NCI-H1930 (cell line): Measurements from ENCODE around the gene CAMKK2.
A peak's percentile ranks its signal among the peaks of the same experiment; 100 is the strongest.
"Not testable (repeated sequence)": the region's sequence is repeated elsewhere in the genome, so short reads cannot be mapped to it uniquely, and the experiment has no call there.

Experiments
- DNase-seq, 2 experiments: peaks; one replicate each; lab custom pipeline; 2025; lab: John Stamatoyannopoulos, UW

The CAMKK2 gene

GRCh38 chr12:121245951-121246350, 50.6 kb downstream of the CAMKK2 start:
- no peak for DNase-seq

DNA sequence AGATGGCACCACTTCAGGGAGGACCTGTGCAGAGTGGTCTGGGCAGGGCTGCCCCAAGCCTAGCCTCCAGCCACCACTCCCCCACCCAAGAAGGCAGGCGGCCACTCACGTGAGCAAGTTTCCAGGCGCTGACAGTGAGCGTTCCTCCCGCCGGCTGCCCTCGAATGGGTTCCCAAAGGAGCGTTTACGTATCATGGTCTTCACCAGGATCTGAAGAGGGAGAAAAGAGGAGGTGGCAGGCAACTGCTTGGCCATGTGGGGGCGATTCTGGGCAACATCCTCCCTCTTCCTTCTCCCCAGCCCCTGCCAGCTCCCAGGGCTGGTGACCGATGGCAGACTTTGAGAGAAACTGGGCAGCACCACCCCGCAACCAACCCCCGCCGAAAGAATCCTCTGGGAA, 51.5 kb downstream of the CAMKK2 start:
- DNase-seq = no peak

DNA sequence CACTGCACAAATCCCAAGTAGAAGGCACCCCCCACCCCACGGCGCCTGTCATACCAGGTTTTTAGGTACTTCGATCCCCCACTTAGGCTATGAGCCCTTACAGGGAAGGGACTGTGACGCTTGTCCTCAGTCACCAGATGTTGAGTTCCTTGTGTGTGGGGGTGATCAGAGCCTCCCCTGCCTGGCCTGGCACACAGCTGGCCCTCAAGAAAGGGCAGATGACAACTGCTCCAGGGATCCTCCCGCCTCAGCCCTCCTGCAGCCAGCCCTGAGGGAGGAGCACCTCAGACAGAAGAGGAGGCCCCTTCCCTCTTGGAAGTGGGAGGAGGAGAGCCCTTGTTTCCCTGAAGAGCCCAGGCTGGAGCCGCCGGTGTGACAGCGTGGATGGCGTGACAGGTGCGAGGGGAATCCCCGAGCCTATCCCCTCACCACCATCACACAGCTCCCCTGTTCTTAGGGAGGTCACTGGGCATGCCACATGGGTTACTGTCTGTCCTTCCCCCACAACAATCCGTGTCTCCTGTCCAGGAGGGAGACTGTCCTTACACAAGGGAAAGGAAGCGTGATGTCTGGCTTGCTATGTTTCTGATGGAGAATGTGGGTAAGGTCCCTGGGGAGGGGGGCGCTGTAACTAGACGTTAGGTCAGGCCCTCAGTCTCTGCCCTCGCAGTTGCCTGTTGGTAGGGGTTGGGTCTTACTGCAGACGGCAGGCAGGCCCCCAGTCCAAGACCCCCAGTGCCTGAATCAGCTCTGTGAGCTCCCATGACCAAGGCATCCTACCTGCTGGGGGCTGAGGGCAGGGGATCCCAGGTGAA, 55.1 kb downstream of the CAMKK2 start:
- DNase-seq = peak in 1 of 2 experiments; percentile 14

- DNase-seq = no peak
Measured at GRCh38 chr12:121240484-121241101, 55.9 kb downstream of the CAMKK2 start.

- no peak for DNase-seq
Measured at GRCh38 chr12:121240062-121240420, 56.5 kb downstream of the CAMKK2 start.

- DNase-seq = no peak
Measured at GRCh38 chr12:121239351-121240061, 57.0 kb downstream of the CAMKK2 start.

DNA sequence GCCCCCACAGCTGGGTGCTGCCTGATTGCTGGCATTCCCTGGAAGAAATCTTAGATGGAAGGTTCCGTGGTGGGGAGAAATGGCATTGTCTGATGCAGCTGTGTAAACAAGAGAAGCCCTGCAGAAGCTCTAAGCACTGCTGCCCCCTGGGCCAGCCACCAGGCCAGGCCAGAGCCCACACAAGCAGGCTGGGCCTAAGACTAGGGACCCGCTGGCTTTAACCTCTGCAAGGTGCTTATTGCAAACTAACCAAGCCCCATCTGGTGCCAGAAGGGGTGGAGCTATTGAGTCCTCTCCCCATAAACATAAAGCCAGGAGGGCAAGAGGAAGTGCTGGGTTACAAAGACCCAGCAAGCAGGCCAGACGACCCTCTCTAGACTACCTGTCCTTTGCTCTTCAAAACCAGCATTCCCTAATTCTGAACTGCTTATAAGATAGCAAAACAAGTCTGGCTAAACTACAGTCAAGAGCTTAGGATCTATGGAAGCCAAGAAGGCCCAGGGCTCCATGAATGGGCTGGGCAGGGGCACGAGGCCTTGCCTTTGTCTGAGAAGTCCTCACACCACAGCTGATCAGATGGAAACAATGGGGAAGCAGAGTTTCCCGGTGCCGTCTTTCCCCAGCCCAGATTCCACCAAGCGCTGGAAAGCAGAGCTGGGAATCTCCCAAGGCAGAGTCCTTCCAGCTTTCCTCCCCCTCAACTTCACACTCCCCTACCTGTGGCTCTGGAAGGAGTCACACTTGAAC, 57.7 kb downstream of the CAMKK2 start:
- DNase-seq = no peak

GRCh38 chr12:121238086-121238485, 58.4 kb downstream of the CAMKK2 start:
- no peak for DNase-seq

- no peak for DNase-seq
Measured at GRCh38 chr12:121237415-121237814, 59.1 kb downstream of the CAMKK2 start.

GRCh38 chr12:121236776-121237175, 59.7 kb downstream of the CAMKK2 start:
- no peak for DNase-seq

DNA sequence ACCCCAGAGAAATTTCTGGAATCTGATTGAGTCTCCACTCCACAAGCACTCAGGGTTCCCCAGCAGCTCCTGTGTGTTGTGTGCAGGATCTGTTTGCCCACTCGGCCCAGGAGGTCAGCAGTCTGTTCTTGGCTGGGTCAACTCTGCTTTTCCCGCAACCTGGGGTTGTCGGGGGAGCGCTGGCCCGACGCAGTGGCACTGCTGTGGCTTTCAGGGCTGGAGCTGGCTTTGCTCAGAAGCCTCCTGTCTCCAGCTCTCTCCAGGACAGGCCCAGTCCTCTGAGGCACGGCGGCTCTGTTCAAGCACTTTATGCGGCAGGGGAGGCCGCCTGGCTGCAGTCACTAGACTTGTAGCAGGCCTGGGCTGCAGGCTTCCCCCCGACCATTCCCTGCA, 62.9 kb downstream of the CAMKK2 start:
- DNase-seq = no peak

DNA sequence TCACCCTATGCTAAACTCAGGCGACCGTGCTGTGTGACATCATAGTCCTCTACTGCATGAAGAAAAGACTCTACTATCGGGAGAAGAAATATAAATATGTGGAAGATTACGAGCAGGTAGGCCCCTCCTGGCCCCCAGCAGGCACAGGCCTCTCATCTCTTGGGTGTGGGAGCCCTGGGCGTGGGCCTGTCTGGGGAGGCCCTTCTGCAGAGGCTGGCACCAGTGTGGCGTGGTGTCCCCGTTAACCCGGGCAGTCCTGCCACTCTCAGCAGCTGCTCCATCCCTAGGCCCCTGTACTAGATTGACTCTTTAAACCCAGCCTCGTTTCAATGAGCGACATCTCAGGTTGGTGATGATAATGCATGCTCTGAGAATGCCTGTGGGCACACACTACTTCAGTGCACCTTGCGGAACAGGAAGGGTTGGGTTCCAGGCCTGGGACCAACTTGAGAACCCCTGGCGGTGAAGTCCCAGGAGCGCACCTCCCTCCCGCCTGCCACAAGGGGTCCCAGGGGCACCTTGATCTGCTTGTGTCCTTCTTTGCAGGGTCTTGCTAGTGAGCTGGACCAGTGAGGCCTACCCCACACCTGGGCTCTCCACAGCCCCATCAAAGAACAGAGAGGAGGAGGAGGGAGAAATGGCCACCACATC, 63.4 kb downstream of the CAMKK2 start:
- no peak for DNase-seq

DNA sequence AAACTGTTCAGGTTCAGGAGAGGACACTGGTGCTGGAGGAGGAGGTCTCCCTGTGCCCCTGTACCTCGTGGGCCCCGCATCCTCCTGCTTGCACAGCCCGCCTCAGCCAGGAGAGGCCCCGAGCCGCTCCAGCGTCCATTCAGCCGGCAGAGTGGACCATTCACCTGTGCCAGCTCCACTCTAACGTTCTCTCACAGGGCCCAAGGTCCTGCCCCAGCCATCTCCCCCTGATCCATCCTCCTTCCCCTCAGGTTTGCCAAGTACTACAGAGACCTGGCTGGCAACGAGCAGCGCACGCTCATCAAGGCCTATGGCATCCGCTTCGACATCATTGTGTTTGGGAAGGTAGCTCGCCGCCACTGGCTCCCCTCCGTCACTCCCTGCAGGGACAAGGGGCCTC, 64.3 kb downstream of the CAMKK2 start:
- DNase-seq = no peak

DNA sequence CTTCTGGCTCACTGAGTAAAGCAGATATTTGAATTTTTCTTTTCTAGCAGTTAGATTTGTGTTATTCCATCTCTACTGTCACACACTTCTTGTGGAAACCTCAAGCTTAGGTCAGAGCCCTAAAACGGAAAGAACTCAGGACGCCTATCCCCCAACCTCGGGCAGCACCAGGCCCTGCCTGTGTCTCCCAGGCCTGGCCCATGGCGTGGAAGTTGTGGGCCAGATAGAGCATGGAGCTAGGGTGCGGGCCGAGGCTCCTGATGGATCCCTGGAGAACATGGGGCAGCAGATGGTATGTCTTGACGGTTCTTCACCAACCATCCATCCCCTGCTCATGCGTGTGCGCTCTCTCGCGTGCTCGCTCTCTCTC, 66.0 kb downstream of the CAMKK2 start:
- DNase-seq = no peak

DNA sequence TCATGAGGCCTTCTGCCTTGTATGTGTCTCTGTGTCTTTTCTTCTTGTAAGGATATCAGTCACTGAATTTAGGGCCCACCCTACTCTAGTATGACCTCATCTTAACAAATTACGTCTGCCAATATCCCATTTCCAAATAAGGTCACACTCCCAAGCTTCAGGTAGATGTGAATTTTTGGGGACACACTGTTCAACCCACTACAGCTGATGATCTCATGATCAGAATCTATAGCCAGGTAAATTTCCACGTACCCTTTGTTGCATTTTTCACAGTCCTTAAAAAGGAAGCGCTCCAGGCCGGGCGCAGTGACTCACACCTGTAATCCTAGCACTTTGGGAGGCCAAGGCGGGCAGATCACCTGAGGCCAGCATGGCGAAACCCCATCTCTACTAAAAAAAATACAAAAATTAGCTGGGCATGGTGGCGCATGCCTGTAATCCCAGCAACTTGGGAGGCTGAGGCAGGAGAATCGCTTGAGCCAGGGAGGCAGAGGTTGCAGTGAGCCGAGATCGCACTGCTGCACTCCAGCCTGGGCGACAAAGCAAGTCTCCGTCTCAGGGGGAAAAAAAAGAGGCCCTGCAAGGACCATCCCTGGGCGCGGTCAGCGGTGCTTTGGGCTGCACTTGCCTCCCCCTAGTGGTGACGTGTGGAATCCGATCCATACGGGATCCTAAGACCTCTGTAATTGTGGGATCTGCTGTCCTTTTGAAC, 66.5 kb downstream of the CAMKK2 start:
- not testable (repeated sequence) for DNase-seq

GRCh38 chr12:121228919-121229665, 67.4 kb downstream of the CAMKK2 start:
- no peak for DNase-seq

DNA sequence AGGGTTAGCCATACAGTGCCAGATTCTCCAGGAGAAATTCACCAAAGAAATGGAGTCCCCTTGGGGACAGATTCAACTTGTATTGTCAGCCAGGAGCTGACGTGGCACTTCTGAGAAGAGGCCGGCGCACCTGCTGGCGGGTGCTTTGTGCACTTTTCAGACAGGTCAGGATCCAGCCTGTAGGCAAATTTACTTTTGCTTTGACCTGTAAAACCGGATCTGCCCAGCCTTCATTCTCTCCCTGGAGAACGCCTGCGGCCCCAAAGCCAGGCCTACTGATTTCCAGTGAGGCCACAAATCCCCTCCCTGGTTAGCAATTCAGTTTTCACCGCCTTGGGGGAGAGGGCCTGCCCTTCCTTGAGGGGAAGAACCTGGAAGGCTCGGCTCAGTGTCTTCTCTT, 69.2 kb downstream of the CAMKK2 start:
- no peak for DNase-seq

DNA sequence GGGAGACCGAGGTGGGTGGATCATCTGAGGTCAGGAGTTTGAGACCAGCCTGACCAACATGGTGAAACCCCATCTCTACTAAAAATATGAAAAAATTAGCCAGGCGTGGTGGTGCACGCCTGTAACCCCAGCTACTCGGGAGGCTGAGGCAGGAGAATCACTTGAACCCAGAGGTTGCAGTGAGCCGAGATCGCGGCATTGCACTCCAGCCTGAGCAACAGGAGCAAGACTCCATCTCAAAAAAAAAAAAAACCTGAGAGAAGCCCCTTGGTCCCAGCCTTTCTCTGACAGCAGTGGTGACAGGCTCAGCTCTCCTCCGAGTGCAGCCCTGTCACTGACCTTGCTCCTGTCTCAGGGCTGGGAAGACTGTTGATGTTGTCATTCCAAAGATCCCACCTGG, 69.6 kb downstream of the CAMKK2 start:
- not testable (repeated sequence) for DNase-seq

DNA sequence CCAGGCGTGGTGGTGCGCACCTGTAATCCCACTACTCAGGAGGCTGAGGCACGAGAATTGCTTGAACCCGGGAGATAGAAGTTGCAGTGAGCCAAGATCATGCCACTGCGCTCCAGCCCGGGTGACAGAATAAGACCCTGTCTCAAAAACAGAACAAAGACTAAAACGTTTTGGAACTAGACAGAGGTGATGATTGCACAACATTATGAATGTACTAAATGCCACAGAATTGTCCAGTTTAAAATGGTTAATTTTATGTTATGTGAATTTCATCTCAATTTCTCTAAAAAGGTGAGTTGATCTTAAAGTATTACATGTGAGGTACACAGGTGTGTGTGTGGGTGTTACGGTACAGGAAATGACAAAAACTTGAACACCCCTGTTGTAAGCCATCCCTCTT, 70.1 kb downstream of the CAMKK2 start:
- DNase-seq = no peak

- DNase-seq = no peak
Measured at GRCh38 chr12:121224591-121224990, 71.9 kb downstream of the CAMKK2 start.
